HUES64 (cell line): ENCODE measurements around the gene BMP8B.
"Not testable (repeated sequence)": the region's sequence is repeated elsewhere in the genome, so short reads cannot be mapped to it uniquely, and the experiment has no call there.

Source experiments
- H3K27ac ChIP-seq: 2 replicates; pipeline ENCODE4 v1.7.0; 2013; ENCODE audit warnings: low read depth, low read length, inconsistent platforms
- H3K27me3 ChIP-seq: 2 replicates; pipeline ENCODE4 v1.6.1; 2013; ENCODE audit warnings: mild to moderate bottlenecking, low read length; ENCODE audit not compliant: insufficient read depth
- H3K36me3 ChIP-seq: 2 replicates; pipeline ENCODE4 v1.6.1; 2013; ENCODE audit warnings: mild to moderate bottlenecking, low read length; ENCODE audit not compliant: insufficient read depth
- H3K4me1 ChIP-seq: 2 replicates; pipeline ENCODE4 v1.6.1; 2013; ENCODE audit warnings: mild to moderate bottlenecking, low read length, moderate library complexity; ENCODE audit not compliant: insufficient read depth
- H3K4me3 ChIP-seq: 2 replicates; pipeline ENCODE4 v1.5.1; 2013; ENCODE audit warnings: mild to moderate bottlenecking, low read length, moderate library complexity
- H3K9ac ChIP-seq: 2 replicates; pipeline ENCODE4 v1.6.1; 2013; ENCODE audit warnings: mild to moderate bottlenecking, low read depth, low read length
- H3K9me3 ChIP-seq: 2 replicates; pipeline ENCODE4 v1.6.1; 2013; ENCODE audit warnings: low read depth, low read length; ENCODE audit not compliant: insufficient read depth
- WGBS: fragments of 150-250, 120-280 bp; methylation state at CpG from one replicate; pipeline ENCODE4 v1.1.7; 2013; ENCODE audit warnings: missing lambda C conversion rate; 5-methylcytosine and 5-hydroxymethylcytosine counted together

BMP8B gene

GRCh38 chr1:39776886-39777285, 11.8 kb downstream of the BMP8B start:
- Histone ChIP-seq H3K9me3 (no peaks in the 10 kb centered on the region), H3K9ac (no peak overlapping the region), H3K36me3 (no peaks in the 10 kb centered on the region), H3K4me1 (no peaks in the 10 kb centered on the region), H3K27me3 (peaks cover 38% of the 10 kb centered on the region), H3K27ac (no peak overlapping the region), H3K4me3 (no peak overlapping the region)
- WGBS: 95% methylated on average over 4 of the region's 4 CpGs

DNA sequence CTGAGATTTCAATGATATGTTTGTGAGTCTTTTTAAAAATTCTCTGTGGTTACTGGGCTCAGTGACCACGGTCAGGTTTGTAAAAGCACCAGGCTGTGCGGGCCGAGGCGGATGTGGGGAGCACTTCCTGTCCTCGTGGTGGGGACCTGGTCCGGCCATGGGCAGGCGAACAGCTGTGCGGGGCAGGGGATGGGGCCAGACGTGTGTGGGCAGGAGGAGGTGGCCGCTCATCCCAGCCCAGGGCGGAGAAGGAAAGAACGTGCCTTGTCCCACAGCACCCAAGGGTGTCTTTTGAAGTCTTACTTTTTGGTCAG, 12.3 kb downstream of the BMP8B start:
- Histone ChIP-seq H3K4me3 (no peak overlapping the region), H3K9me3 (no peaks in the 10 kb centered on the region), H3K27ac (no peak overlapping the region), H3K36me3 (no peaks in the 10 kb centered on the region), H3K27me3 (peaks cover 37% of the 10 kb centered on the region), H3K9ac (no peak overlapping the region), H3K4me1 (no peaks in the 10 kb centered on the region)
- 93% methylated on average over 12 of the region's 12 CpGs for WGBS

GRCh38 chr1:39775676-39776399, 12.8 kb downstream of the BMP8B start:
- H3K9ac ChIP-seq, H3K4me1 ChIP-seq, H3K4me3 ChIP-seq, H3K36me3 ChIP-seq, H3K9me3 ChIP-seq, H3K27ac ChIP-seq: not testable (repeated sequence)
- peaks cover 37% of the 10 kb centered on the region for H3K27me3 ChIP-seq
- WGBS: 79% methylated on average over 8 of the region's 20 CpGs

DNA sequence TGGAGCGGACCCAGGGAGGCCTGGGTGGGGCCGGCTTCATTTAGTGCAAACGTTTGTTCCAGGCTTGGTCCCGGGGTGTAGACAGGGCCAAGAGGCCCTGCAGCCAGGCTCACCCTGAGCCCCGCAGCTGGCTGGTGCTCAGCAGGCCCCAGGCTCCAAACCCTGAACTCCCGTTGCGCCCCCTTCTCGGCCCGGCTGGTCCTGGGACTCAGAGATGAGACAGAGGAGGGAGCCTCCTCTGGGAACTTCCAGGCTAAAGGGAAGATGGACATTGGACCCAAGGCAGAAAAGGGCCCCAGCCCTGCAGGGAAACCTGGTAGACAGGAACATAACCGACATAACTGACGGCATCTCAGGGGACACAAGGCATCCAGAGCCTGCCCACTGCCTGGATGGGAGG, 13.5 kb downstream of the BMP8B start:
- H3K27ac ChIP-seq, H3K36me3 ChIP-seq, H3K9ac ChIP-seq, H3K4me1 ChIP-seq, H3K4me3 ChIP-seq, H3K9me3 ChIP-seq: not testable (repeated sequence)
- H3K27me3 ChIP-seq: peaks cover 34% of the 10 kb centered on the region
- 90% methylated on average over 11 of the region's 11 CpGs for WGBS

DNA sequence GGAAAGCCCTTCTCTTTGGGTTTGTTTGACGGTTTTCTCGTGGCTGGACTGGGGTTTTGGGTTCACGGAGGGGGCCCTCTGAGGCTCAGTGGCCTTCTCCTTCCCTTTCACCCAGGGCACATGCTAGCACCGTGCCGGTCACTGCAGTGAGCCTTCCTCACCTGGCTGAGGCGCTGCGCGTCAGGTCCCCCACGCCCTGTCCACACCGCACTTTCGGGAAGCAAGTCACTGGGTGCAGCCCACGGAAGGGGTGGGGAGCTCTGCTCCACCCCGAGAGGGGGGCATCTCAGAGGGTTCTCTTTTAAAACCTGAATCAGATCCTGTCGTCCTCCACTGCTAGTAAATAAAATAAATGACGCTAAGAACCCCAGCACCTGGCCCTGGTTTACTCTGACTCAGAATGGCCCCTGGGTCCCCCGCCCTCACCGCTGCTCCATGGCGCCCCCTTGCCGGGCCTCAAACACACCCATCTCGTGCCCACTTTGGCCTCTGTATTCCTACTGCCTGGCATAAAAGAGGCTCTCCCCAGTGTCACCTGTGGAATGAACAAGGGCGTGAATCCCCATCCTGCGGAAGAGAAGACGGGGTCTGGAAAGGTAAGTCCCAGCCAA, 15.2 kb downstream of the BMP8B start:
- H3K9me3 ChIP-seq, H3K4me3 ChIP-seq, H3K36me3 ChIP-seq, H3K4me1 ChIP-seq, H3K27ac ChIP-seq, H3K9ac ChIP-seq: not testable (repeated sequence)
- peaks cover 26% of the 10 kb centered on the region for H3K27me3 ChIP-seq
- WGBS: no CpG with 5 or more reads among the region's 23 CpGs

DNA sequence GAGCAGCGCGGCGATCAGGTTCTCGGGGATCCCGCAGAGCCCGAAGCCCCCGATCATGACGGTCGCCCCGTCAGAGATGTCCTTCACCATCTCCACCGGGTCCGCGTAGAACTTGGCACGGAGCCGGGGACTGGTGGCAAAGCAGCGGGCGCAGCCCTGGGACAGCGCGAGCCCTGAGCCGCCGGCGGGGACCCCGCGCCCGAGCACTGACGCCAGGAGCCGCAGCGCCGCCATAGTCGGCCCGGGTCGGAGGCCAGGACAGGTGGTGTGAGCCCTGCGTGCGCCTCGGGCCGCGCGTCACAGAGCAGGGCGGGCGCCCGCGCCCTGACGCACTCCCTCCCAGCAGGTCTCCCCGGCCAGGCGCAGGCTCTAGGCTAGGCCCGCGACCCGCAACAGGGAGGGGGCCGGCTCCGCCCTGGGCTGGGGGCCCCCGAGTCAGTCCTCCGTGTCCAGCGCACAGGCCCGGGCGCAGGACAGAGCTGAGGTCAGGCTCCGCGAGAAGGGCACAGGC, 17.6 kb downstream of the BMP8B start, which contains the start of gene OXCT2:
Gene OXCT2 (minus strand): TSS at position 327 of the 511 bp plus-strand sequence. CDS start 93 bp downstream, at position 234.
- not testable (repeated sequence) for H3K36me3 ChIP-seq, H3K4me1 ChIP-seq, H3K9ac ChIP-seq, H3K9me3 ChIP-seq, H3K27ac ChIP-seq
- Histone ChIP-seq H3K4me3 (peak within 1 kb of the TSS; percentile 32; the same call in 1 of the 2 replicates), H3K27me3 (peaks cover 24% of the 10 kb centered on the region)
- 5% methylated on average over 46 of the region's 57 CpGs for WGBS

- H3K27me3 ChIP-seq: peaks cover 24% of the 10 kb centered on the region
- H3K27ac ChIP-seq, H3K4me3 ChIP-seq, H3K9me3 ChIP-seq, H3K9ac ChIP-seq, H3K36me3 ChIP-seq, H3K4me1 ChIP-seq: not testable (repeated sequence)
- WGBS: 93% methylated on average over 17 of the region's 71 CpGs
Observed at GRCh38 chr1:39770100-39771021, 18.3 kb downstream of the BMP8B start.

DNA sequence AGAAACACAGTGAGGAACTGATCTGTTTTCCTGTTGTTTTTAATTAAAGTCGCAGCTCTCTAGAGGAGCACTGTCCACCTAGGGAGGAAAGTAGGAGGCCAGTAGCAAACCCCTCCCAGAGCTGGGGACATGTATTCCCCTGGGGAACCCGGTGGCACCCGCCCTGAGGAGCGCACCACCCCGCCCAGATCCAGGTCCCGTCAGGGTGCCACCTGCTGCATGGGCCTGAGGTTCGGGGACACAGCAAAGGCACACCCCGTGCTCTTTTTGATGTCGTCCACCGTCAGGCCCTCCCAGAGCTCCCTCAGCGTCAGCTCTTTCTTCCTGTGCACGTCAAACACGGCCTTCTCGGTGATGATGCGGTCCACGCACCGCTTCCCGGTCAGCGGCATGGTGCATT, 19.2 kb downstream of the BMP8B start:
- not testable (repeated sequence) for H3K36me3 ChIP-seq, H3K9ac ChIP-seq, H3K9me3 ChIP-seq, H3K27ac ChIP-seq, H3K4me1 ChIP-seq, H3K4me3 ChIP-seq
- H3K27me3 ChIP-seq: peaks cover 22% of the 10 kb centered on the region
- WGBS: 88% methylated on average over 13 of the region's 19 CpGs

DNA sequence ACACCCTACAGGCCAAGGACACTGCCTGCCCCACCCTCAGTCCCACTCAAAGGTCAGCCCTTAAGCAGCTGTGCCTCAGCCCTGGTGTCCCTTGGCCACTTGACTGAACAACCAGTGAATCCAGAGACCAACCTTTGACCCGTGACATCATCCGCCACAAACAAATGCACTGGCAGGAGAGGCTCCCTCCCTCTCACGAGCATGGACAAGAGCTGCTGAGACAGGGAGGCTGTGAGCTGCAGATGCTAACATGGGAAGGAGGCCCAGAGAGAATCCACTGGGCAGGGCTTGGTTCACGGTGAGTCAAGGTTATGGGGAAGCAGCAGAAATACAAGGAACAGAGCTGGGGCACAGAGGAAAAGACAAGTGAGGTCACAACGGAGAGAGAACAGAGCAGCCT, 22.2 kb downstream of the BMP8B start:
- H3K27me3 ChIP-seq: peaks cover 13% of the 10 kb centered on the region
- not testable (repeated sequence) for H3K9ac ChIP-seq, H3K27ac ChIP-seq, H3K4me1 ChIP-seq, H3K36me3 ChIP-seq, H3K9me3 ChIP-seq, H3K4me3 ChIP-seq
- WGBS: 80% methylated on average over 1 of the region's 5 CpGs

- H3K4me3 ChIP-seq, H3K9ac ChIP-seq, H3K27ac ChIP-seq, H3K36me3 ChIP-seq, H3K27me3 ChIP-seq, H3K9me3 ChIP-seq, H3K4me1 ChIP-seq: not testable (repeated sequence)
- WGBS: 93% methylated on average over 7 of the region's 19 CpGs
Observed at GRCh38 chr1:39764512-39764911, 24.2 kb downstream of the BMP8B start.
